C4-2B (cell line): ENCODE data around the gene SLC6A9.

Experiments
- H3K27ac ChIP-seq: fragments of 450-650 bp; 2 replicates; pipeline ENCODE4 v1.5.1; 2017
- ZFX ChIP-seq: fragments of 450-650 bp; IDR thresholded peaks from 2 replicates; pipeline ENCODE4 v1.6.1; 2017
- TF ChIP-seq, protein P1 (sequence below): fragments of 450-650 bp; conservative IDR thresholded peaks from 2 replicates; pipeline ENCODE4 v1.5.1; 2017; ENCODE audit warnings: mild to moderate bottlenecking

The SLC6A9 gene

DNA sequence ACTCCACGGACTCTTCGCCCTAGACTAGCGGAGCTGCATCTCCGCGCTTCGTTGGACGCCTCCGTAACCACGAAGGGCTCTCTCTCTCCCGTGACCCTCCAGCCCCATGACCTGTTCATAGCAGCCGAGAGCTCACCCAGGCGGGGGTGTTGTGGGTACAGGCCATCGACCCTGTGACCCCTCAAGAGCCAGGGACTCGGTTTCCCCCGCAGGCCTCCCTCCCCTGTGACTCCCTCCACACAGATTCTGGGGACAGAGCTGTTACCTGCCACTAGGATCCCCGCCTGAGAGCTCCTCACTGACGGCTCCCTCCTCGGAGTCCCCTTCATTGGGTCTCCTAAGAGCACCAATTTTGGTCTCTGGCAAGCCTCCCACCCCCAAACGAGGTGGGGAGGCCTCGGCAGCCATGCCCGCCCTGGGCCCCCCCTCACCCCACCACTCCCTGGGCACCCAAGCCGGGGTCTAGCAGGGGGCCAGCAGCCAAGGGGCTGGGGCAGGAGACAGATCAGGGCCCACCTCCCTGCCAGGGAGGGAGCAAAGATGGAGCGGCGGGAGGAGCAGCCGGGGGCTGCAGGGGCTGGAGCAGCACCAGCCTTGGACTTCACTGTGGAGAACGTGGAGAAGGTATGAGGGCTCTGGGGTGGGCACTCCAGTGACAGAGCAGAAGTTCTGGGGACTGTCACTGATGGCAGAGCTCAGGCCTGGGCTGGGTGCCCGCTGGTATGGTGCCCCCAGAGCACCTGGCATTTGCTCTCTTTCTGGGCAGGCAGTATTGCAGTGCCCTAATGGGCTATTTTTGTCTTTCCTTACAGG, 84.0 kb downstream of the SLC6A9 start:
- TF ChIP-seq, protein P1, sequence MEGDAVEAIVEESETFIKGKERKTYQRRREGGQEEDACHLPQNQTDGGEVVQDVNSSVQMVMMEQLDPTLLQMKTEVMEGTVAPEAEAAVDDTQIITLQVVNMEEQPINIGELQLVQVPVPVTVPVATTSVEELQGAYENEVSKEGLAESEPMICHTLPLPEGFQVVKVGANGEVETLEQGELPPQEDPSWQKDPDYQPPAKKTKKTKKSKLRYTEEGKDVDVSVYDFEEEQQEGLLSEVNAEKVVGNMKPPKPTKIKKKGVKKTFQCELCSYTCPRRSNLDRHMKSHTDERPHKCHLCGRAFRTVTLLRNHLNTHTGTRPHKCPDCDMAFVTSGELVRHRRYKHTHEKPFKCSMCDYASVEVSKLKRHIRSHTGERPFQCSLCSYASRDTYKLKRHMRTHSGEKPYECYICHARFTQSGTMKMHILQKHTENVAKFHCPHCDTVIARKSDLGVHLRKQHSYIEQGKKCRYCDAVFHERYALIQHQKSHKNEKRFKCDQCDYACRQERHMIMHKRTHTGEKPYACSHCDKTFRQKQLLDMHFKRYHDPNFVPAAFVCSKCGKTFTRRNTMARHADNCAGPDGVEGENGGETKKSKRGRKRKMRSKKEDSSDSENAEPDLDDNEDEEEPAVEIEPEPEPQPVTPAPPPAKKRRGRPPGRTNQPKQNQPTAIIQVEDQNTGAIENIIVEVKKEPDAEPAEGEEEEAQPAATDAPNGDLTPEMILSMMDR = no peak
- TF ChIP-seq ZFX = no peak
- peak overlapping the region; percentile 90 for H3K27ac ChIP-seq
